ENCODE measurements around the gene SCN3A.

SCN3A gene

DNA sequence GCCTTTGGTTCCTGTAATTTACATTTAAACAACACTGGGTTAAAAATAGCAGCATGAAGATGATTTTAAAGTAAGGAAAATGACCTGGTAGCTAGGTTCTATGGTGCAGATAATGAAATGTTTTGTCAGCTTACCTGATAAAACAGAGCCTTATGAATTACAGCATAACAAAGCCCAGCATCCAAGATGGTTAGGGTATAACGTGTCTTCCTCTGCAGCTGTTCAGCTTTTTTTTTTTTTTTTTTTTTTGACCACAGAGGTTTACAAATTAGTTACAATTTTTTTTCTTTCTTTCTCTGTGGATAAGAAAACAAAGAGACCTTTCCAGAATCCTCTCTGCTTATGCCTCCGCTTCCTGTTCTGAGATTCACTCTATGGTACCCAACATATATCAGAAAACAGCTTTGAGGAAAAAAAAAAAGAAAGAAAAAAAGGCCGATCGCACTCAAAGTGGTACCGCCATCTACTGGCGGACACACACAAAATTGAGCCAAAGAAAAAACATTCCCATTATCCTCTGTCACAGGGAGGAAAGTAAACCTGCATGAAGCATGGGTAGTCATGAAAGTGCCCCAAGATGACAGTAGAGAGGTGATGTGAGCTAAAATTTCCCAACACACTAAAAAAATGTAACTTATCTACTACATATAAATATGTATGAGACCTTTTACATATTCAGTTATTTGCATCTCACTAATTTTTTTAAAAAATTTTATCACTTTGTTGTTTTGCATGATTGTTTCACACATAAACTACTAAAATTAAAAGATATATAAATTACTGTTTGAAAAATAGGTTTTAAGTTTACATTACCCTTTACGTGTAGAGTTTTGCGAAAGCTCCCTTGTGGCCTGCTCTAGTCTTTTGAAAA, at the start of gene SCN3A:
Gene SCN3A, minus strand, starts transcription at position 362 of the 871 bp plus-strand sequence. CDS start 27,656 bp downstream, outside the sequence.
- peak; percentile 18 for DNase-seq

DNA sequence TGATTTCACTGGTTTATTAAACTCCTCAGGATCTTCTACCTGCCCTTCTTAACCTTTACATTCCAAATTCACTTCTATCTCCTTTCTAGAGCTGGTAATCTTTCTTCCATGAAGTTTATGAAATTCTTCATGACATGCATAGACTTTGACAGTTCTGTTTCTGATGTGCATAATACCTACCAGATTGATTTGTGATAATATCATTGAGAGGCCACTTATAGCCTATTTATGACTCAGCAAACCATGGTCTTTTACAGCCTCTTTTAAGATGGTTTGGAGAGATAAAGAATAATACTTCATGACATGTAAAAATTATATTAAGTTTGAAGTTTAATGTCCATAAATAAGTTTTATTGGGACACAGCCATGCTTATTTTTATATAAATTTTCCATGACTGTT, 49.3 kb upstream of the SCN3A start:
- DNase-seq, result no peak

DNA sequence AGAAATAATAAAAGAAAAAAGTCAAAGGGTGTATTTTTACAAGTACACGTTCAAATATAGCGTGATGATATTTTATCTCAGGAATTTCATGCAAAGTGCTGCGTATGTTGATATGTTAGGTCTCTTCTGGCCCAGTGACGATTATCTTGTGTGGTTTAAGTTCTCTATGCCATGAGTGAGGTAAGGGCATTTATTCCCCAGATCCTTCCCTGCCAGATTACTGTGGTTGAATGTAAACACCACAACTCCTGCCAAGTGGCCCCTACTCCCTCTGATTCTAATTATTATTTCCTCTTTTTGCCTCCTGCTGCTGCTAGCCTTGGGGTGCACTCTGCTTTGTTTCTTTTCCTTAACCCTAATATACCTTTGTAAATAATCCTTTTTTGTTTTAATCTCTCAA, 47.5 kb upstream of the SCN3A start:
- no peak for DNase-seq

DNA sequence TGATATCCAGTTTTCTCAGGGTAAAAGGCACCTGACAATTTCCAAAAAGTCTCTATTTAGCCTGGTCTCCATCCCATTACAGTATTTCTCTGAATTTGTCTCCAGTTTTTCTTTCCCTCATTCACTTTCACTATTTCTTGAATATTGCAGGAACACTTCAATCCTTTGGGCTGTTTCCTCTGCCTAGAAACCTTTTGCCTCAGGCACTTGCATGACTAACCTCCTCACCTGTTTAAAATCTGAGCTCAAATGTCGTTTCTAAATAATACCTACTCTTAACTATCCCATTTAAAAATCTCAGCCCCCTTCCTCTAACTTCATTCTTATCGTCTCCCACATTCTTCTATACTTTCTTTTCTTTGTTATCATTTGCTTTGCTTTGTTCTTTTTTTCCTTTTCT, 44.4 kb upstream of the SCN3A start:
- DNase-seq, result no peak

DNA sequence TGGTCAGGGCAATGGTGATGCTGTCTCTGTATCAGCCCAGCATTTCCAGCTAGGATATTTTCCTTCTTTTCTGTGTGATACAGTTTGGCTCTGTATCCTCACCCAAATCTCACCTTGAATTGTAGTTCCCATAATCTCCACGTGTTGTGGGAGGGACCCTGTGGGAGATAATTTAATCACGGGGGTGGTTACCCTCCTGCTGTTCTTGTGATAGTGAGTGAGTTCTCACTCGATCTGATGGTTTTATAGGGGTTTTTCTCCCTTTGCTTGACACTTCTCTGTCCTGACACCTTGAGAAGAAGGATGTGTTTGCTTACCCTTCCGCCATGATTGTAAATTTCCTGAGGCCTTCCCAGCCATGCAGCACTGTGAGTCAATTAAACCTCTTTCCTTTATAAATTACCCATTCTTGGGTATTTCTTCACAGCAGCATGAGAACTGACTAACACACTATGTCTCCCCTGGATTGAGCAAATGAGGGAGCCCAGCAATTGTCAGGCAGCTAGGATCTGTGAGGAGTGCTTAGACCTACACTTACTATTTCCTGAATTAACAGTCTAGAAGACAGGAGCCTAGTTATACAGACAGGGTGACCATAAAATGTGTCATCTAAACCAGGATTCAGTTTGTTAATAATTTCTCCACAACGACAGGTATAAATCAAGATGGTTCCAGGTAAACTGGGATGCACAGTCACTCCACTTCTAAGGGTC, 41.4 kb upstream of the SCN3A start:
- no peak for DNase-seq

DNA sequence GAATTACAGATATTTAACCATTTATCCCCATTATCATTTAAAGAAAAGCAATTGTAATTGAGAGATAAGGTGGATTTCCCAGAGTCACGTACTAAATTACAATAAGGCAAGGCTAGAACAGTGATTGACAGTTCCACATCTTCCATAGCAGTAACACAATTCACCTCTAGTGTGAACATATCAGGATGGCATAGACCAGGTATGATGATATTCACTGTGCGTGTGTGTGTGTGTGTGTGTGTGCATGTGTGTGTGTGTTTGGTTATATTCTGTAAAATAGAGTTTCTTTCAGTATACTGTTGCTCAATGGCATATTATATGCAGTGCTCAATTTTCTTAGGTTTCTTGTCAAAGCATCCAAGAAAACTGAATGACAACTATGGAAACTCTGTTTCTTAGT, 37.1 kb upstream of the SCN3A start:
- no peak for DNase-seq

DNA sequence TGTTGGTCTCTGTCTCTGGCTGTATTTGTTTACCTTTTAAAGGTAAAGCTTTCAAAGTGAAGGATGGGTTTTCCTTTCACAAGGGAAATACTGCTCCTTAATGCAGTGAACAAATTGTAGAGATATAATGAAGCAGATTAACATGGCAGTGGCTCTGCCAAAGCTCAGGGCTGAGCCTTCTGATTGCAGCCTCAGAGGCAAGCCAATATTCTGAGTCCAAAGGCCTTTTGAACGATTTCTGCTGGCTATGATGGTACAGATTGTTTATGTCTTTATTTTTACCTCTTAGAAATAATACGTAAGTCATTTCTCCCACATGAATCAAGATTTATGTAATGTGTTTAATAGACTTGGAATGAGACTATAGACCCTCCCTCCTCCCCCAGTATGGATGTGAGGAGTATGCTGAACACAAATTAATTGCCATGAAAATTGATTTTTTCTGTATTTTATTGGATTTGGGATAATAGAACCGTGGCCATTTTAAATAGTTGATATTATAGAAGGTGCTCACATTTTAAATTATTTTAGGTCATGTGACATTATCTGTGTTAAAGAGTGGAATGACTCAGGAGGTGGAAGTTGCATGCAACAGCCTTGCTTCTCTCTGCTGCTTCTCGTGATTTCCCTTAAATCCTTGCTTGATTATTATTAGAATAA, 36.1 kb upstream of the SCN3A start:
- DNase-seq, result peak; percentile 1

DNA sequence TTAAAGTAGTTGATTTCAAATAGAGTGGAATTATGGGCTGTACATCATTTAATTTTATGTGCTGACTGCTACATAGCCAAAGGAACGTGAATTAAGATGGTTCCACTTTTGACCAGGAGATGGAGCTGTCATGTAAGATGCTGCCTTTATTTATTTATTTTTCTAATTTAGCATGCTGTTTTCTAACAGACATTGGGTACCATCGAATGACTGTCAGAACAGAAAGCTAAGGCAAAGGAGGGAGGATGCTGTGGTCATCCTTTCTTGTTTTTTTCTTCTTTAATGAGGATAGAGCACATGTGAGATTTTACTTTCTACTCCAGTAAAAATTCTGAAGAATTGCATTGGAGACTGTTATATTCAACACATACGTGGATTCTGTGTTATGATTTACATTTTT, 35.4 kb upstream of the SCN3A start, which contains the start of gene SCN2A:
Gene SCN2A, plus strand, starts transcription at position 185 of the 400 bp plus-strand sequence. CDS start 56,410 bp downstream, outside the sequence.
- DNase-seq, result peak; percentile 48

DNA sequence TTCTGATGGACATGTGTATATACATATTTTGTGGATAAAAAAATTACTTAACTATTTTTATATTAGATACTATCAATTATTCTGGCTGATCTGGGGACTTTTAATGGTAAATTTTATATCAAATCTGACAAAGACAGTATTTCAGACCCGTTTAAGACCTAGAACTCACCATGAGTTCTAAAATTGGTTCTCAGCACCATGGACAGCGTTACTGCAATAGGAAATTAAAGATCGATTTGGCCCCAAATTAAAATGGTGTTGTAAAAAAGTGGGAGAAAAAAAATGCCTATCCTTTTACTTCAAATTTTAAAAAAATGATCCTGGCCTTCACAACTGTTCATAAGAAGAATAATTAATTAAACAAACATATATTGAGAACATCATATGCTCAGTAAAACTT, 34.4 kb upstream of the SCN3A start:
- DNase-seq, result no peak

DNA sequence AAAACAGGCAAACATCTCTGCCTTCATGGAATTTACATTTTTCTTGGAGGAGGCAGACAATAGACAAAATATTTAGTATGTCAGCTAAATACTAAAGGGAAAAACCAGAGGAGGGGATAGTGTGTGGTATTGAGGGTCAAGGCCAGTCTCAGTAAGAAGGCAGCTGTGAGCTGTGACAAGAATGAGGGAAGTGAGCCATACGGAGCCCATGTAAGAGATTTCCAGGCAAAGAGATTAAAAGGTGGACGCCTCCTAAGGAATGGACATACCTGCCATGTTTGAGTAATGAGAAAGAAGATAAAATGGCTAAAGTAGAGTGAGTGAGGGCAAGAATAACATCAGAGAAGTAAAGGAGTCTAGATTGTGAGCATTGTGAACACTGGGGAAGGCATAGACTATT, 33.2 kb upstream of the SCN3A start:
- no peak for DNase-seq

DNA sequence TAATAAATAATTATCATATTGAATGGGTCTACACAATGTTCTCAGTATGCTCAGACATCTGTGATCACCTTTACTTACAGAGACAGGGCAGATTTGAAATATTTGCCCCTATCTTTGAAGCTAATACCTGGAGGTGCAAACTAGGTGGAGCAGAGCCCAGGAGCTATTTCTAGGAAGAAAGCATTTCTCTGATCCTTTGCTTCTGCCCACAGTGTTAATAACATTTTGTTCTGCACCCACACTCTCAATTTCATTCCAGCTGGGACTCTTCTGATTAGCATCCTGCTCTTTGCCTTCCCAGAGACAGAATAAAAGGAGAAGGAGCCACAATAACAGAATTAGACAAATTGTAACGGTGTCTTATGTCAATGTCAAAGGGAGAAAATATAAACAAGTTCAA, 23.7 kb upstream of the SCN3A start:
- DNase-seq, result no peak

DNA sequence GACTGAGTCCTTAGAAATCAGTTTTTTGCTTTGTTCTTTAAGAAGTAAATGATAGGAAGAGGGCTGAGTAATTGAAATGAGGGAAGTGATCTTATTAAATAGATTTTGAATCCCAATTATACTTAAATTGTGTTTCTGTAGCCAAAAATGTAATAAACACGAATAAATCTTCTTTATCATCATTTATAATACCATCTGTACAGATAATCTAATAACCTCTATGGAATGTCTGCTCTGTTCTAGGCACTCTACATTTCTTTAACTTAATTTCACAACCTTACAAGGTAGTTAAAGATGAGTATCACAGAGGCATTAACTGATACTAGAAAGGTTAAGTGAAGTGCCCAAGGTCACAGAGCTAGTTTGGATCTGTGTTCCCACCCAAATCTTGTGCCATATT, 21.1 kb upstream of the SCN3A start:
- DNase-seq, result no peak

DNA sequence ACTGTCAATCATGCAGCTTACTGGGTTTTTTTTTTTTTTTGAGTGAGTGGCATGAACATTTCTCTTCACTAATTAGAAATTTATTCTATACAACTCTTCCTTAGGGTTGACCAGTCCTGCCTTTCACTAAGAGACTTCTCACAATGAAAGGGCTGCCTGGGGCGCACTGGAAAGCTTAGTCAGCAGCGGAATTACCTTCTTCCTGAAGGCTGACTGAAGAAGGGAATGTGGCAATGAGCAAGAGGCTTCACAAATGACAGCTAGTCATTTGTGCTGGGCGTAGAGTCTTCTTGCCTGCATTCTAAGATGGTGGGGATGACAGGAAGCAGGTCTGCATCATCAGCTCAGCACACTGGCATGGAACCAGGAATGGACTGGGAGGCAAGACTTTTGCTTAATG, 15.6 kb upstream of the SCN3A start:
- no peak for DNase-seq

DNA sequence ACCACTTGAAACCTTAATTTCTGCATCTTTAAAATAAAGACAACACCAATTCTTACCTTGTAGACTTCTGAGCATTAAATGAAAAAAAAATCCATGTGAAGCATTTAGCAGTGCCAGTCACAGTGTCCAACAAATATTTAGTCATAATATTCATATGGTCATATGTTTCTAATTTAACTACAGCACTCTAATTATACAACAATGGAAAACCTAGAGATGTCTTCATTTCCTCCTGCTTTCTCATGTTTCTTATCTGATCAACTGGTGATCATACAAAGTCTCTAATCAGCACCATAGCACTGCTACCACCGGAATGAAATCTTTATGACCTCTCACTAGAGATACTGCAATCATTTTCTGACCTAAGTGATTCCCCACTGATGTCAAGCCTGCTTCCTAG, 10.2 kb upstream of the SCN3A start:
- DNase-seq, result no peak

DNA sequence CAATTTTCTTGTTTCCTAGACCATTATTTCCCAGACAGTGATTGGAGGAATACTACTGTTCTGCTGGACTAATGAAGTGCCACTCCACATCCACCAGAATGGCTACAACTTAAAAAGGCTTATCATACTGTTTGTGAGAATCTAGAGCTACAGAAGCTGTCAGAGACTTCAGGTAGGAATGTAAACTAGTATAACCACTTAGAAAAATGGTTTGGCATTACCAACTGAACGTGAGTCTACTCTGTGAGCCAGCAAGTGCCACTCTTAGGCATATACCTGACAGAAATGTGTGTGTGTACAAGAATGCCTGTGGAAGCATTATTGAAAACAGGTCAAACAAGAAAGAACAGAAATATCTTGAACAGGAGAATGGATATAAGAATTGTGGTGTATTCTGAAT, 4.2 kb upstream of the SCN3A start:
- DNase-seq, result no peak

DNA sequence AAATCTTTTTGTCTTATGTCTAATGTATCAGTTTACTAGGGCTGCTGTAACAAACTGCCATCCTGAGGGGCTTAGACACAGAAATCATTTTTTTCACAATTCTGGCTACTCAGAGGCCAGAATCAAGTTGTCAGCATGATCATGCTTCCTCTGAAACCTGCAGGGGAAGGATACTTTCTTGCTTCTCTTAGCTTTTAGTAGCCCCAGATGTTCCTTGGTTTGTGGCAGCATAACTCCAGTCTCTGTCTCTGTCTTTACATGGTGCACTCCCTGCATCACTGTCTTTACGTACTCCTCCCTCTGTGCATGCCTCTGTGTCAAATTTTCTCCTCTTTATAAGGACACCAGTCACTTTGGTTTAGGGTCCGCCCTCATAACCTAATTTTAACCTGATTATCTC, 2.0 kb upstream of the SCN3A start:
- DNase-seq, result no peak

DNA sequence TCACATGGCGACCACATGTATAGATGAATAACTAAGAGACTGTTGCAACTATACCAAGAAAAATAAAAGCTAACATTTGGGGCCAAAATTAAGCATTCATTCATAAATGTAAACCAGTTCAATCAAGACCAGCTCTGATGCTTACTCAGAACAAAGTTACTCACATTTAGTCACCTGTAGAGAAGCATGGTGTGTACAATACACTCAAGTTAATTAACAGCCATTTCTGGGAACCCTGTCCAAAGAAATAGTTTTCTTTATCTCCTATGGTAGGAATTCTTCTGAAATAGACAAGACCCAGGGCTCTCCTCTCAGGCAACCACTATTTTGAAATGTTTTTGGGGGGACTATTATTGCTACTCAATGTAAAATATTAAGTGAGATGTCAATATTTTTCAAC, 1.6 kb downstream of the SCN3A start:
- DNase-seq, result no peak

DNA sequence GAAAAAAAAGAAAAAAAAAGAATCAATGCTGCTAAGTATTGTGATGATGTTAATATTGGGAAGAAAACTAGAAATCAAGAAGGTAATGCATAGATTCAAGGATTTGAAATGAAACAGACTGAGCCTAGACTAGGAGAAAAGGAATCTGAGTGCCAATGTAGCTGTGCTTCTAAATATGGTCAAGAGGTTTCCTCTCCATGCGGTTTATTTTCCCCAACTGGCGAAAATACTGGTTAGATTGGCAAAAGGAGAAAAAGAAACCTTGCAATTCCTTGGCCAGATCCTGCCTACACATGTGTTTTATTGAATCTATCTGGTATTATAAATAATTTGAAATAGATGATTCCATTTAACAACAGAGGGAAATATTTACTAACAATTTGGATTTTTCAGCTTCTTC, 5.7 kb downstream of the SCN3A start:
- no peak for DNase-seq

DNA sequence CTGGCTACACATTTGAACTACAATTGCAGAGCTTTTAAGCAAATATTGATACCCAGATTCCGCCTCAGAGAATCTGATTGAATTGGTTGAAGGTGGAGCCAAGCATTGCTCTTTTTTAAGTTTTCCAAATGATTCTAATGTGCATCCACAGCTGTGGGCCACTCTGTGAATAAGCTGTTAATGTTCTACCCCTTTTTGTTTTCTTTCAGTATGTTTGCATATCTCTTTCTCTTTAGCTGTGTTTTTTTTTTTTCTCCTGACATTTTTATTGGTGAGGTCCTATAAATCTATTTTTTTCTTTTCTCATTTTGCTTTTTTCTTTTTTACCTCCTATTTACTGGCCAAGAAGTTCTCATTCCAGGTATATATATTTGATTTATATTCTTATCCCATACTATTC, 6.5 kb downstream of the SCN3A start:
- no peak for DNase-seq

DNA sequence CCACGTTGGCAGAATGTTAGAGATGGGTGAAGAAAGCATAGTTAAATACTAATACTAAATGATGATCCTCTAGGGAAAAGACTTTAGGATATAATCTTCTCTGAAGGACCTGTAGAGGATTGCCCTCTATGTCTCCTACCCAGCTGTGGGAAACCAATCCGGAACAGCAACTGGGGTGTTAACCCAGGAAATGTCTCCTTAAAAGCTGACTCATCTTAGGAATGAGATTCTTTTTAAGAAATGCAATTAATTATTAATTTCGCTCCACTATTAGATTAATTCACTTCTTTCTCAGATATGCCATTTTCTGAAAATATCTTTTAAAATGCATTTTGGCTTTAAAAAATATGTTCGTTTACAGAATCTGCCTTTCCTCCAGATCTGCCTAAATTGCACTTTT, 7.4 kb downstream of the SCN3A start:
- DNase-seq, result no peak

DNA sequence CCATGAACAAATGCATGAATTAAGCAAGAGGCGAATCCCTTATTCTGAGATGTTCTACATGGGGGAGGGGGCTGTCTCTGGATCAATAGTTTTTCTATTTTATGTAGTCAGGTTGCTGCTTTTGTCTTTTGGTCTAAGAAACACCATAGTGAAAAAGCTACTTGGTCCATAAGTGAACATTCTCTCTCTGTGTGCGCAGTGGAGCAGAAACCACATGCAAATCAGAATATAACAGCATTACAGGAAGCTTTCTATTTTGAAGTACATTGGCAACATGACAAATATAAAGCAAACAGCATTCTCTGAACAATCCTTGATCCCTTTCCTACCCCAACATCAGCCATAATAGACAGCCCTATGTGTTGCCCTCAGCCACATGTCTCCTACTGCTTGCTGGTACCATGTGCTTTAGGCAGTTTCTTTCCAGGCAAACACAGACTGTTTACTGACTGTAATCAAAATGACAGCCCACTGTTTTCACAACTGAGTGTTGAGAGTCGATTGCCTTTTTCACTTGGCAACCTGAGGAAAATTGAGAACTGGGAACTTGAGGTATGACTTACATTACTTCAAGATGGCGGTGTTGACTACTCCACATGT, 10.6 kb downstream of the SCN3A start:
- DNase-seq, result no peak

DNA sequence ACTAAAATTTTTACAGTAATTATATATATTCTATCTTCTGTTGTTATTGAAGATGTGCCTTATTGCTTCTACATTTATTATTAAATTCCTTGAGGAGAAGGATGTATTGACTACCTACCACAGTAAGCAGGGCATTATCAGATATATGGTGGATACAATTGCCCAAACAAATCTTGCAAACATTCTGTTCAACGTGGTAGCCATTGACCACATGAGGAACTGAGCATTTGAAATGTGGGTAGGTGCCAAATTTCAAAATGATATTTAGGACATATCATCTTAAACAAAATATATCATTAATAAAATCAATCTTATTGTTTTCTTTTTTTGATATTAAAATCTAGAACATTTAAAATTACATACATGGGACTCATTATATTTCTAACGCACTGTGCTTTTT, 11.1 kb downstream of the SCN3A start:
- DNase-seq, result no peak

DNA sequence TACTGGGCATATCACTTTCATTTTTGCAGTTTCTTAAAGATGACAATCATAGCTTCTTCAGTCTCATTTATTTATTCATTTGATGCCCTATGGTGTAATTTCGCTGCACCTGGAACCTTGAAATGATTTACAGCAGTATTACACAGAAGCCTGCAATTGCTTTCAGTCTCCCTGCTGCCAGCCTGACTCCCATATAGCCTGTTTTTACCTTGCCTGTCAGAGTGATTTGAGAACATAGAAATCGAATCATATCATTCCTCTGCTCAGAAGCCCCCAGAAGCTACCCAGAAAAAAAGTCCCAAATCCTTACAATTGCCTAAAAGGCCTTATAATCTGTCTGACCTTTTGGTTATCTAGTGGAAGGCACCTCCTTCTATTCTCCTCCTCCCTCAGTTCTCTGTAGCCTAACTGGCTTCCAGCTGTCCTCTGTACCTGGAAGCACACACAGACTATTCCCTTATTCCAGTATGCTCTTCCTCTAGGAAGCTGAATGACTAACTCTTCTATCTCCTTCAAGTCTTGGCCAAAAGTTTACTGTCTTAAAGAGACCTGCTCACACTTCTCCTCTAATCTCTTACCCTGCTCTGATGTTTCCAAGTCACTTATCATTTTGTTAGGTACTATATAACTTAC, 12.6 kb downstream of the SCN3A start:
- DNase-seq, result no peak

Data from inflammatory macrophage treated with lipopolysaccharide for 4 hours (primary cell).